ENCODE results near the gene VPS13A.
"Not testable (repeated sequence)": the region's sequence is repeated elsewhere in the genome, so short reads cannot be mapped to it uniquely, and the experiment has no call there.

VPS13A gene

GRCh38 chr9:77392328-77392727 is 215.0 kb downstream of the VPS13A start:
- Histone ChIP-seq H3K4me3 (no peak overlapping the region), H3K36me3 (replicated peaks) (no peaks in the 10 kb centered on the region; the same call in 1 of the 2 replicates), H3K9me3 (no peaks in the 10 kb centered on the region), H3K4me1 (no peaks in the 10 kb centered on the region), H3K27me3 (ENCODE audit: low read depth) (no peaks in the 10 kb centered on the region)
- in situ Hi-C loops (cut with MboI; ENCODE audit: low sequenced_read_pairs), result no loop called here
- no peak for DNase-seq (ENCODE audit: low spot score in 2 of 2)

DNA sequence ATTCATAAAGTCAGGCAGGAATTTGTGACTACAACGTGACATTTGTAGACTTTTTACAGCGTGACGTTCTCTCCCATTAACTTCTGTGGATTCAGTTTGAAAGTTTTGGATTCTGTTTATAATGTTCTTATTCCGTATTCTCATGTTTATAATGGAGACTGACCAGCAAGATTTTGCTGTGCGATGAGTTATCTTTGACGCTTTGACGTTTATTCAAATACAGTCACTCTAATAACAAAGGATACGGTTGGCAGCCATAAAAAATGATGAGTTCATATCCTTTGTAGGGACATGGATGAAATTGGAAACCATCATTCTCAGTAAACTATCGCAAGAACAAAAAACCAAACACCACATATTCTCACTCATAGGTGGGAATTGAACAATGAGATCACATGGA is 221.2 kb downstream of the VPS13A start:
- in situ Hi-C loops (cut with MboI; ENCODE audit: low sequenced_read_pairs); DNase-seq (ENCODE audit: low spot score in 2 of 2); H3K9me3 ChIP-seq; H3K27me3 ChIP-seq (ENCODE audit: low read depth); H3K36me3 ChIP-seq (replicated peaks); H3K4me3 ChIP-seq; H3K4me1 ChIP-seq: not testable (repeated sequence)

GRCh38 chr9:77399964-77400363 is 222.6 kb downstream of the VPS13A start:
- in situ Hi-C loops (cut with MboI; ENCODE audit: low sequenced_read_pairs), result no loop called here
- H3K4me1 ChIP-seq, result no peaks in the 10 kb centered on the region
- H3K9me3 ChIP-seq, result no peaks in the 10 kb centered on the region
- no peak overlapping the region for H3K4me3 ChIP-seq
- no peaks in the 10 kb centered on the region for H3K27me3 ChIP-seq (ENCODE audit: low read depth)
- no peaks in the 10 kb centered on the region for H3K36me3 ChIP-seq (replicated peaks)
- no peak for DNase-seq (ENCODE audit: low spot score in 2 of 2)

GRCh38 chr9:77402286-77402685 is 225.0 kb downstream of the VPS13A start:
- no peak for DNase-seq (ENCODE audit: low spot score in 2 of 2)
- in situ Hi-C loops (cut with MboI; ENCODE audit: low sequenced_read_pairs), result no loop called here
- Histone ChIP-seq H3K27me3 (ENCODE audit: low read depth) (no peaks in the 10 kb centered on the region), H3K4me3 (no peak overlapping the region), H3K4me1 (no peaks in the 10 kb centered on the region), H3K9me3 (no peaks in the 10 kb centered on the region), H3K36me3 (replicated peaks) (peaks cover 6% of the 10 kb centered on the region)

GRCh38 chr9:77403239-77403638 is 225.9 kb downstream of the VPS13A start:
- no peaks in the 10 kb centered on the region for H3K27me3 ChIP-seq (ENCODE audit: low read depth)
- H3K36me3 ChIP-seq (replicated peaks), result peaks cover 6% of the 10 kb centered on the region
- in situ Hi-C loops (cut with MboI; ENCODE audit: low sequenced_read_pairs), result no loop called here
- no peaks in the 10 kb centered on the region for H3K9me3 ChIP-seq
- no peak for DNase-seq (ENCODE audit: low spot score in 2 of 2)
- no peaks in the 10 kb centered on the region for H3K4me1 ChIP-seq
- no peak overlapping the region for H3K4me3 ChIP-seq

- H3K36me3 ChIP-seq (replicated peaks); H3K9me3 ChIP-seq; H3K4me1 ChIP-seq; H3K27me3 ChIP-seq (ENCODE audit: low read depth); H3K4me3 ChIP-seq; in situ Hi-C loops (cut with MboI; ENCODE audit: low sequenced_read_pairs): not testable (repeated sequence)
- DNase-seq (ENCODE audit: low spot score in 2 of 2), result peak in 1 of 2 experiments; percentile 34
These were observed 231.2 kb downstream of the VPS13A start for GRCh38 chr9:77408521-77408920.

- H3K9me3 ChIP-seq, result no peaks in the 10 kb centered on the region
- no peak overlapping the region for H3K4me3 ChIP-seq
- DNase-seq (ENCODE audit: low spot score in 2 of 2), result no peak
- in situ Hi-C loops (cut with MboI; ENCODE audit: low sequenced_read_pairs), result no loop called here
- H3K4me1 ChIP-seq, result no peaks in the 10 kb centered on the region
- no peaks in the 10 kb centered on the region for H3K36me3 ChIP-seq (replicated peaks)
- no peaks in the 10 kb centered on the region for H3K27me3 ChIP-seq (ENCODE audit: low read depth)
These were observed 240.2 kb downstream of the VPS13A start for GRCh38 chr9:77417566-77417965.

- H3K9me3 ChIP-seq, result no peaks in the 10 kb centered on the region
- H3K4me1 ChIP-seq, result no peaks in the 10 kb centered on the region
- no peak overlapping the region for H3K4me3 ChIP-seq
- no peaks in the 10 kb centered on the region for H3K27me3 ChIP-seq (ENCODE audit: low read depth)
- no peaks in the 10 kb centered on the region for H3K36me3 ChIP-seq (replicated peaks)
- no peak for DNase-seq (ENCODE audit: low spot score in 2 of 2)
- in situ Hi-C loops (cut with MboI; ENCODE audit: low sequenced_read_pairs), result no loop called here
These were observed 240.9 kb downstream of the VPS13A start for GRCh38 chr9:77418226-77418625.

DNA sequence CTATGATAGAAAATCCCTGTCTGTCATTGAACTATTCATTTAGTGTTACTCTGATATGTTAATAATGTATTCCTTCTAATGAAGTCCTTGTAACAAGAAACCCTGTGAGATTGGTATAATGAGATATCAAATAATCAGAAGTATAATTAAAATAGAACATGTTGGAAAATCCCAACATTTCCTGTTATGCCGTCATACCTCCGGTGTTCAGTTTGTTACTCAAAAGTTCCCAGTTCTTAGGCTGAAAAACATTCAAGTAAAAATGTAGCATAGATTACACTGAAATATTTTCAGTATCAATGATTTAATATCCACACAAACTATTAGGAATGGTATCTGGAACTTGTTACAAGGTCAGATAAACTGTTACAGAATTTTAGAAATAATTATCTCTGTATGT is 243.3 kb downstream of the VPS13A start:
- DNase-seq (ENCODE audit: low spot score in 2 of 2), result no peak
- no peaks in the 10 kb centered on the region for H3K36me3 ChIP-seq (replicated peaks)
- in situ Hi-C loops (cut with MboI; ENCODE audit: low sequenced_read_pairs), result no loop called here
- H3K4me3 ChIP-seq, result no peak overlapping the region
- H3K9me3 ChIP-seq, result no peaks in the 10 kb centered on the region
- H3K27me3 ChIP-seq (ENCODE audit: low read depth), result no peaks in the 10 kb centered on the region
- no peaks in the 10 kb centered on the region for H3K4me1 ChIP-seq

GRCh38 chr9:77421506-77422265 is 244.4 kb downstream of the VPS13A start:
- Histone ChIP-seq H3K27me3 (ENCODE audit: low read depth) (no peaks in the 10 kb centered on the region), H3K9me3 (no peaks in the 10 kb centered on the region), H3K36me3 (replicated peaks) (no peaks in the 10 kb centered on the region), H3K4me1 (no peaks in the 10 kb centered on the region), H3K4me3 (no peak overlapping the region)
- in situ Hi-C loops (cut with MboI; ENCODE audit: low sequenced_read_pairs), result no loop called here
- no peak for DNase-seq (ENCODE audit: low spot score in 2 of 2)

DNA sequence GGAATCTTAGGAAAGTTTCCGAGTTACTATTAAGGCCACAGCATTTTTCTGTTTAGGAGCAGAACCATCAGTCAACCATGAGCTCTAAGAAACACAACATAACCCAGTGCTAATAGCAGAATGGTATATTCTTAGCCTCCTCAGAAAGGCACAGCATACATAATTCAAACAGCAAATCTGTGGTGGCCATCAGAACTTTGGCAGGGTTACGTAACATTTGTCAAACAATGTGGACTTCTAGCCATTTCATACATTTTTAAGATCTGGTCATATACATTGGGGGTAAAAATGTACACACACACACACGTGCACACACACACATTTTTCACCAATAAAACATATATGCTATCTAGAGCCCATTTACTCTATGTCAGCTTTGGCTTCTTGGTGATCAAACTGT is 245.6 kb downstream of the VPS13A start:
- H3K4me3 ChIP-seq, result no peak overlapping the region
- no peak for DNase-seq (ENCODE audit: low spot score in 2 of 2)

DNA sequence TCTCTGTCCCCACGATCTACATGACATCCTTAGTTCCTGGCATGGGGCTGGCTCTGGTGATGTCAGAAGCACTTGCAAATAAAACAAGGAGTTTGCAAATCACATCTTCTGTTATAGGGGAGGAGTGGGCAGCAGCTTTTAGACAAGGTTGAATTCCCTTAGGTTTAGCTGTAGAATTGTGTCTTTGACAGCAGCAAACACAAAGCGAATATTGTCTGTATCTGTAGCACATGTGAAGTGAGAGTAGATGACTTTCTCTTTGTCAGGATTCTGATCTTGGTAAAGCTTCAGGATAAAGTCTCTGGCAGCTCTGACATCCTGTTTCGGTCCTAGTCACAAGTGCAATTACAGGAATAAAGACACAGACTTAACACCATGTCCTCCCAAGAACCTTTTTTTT is 246.5 kb downstream of the VPS13A start:
- no peaks in the 10 kb centered on the region; the same call in 1 of the 2 replicates for H3K4me1 ChIP-seq
- no peaks in the 10 kb centered on the region for H3K36me3 ChIP-seq (replicated peaks)
- no peak overlapping the region for H3K4me3 ChIP-seq
- H3K9me3 ChIP-seq, result no peaks in the 10 kb centered on the region
- in situ Hi-C loops (cut with MboI; ENCODE audit: low sequenced_read_pairs), result no loop called here
- DNase-seq (ENCODE audit: low spot score in 2 of 2), result no peak
- no peaks in the 10 kb centered on the region for H3K27me3 ChIP-seq (ENCODE audit: low read depth)

More for the DNA sequence above, 245.6 kb downstream of the VPS13A start:
- Histone ChIP-seq H3K9me3 (no peaks in the 10 kb centered on the region), H3K27me3 (ENCODE audit: low read depth) (no peaks in the 10 kb centered on the region), H3K4me1 (no peaks in the 10 kb centered on the region; the same call in 1 of the 2 replicates), H3K36me3 (replicated peaks) (no peaks in the 10 kb centered on the region)
- in situ Hi-C loops (cut with MboI; ENCODE audit: low sequenced_read_pairs), result no loop called here

- no peak for DNase-seq (ENCODE audit: low spot score in 2 of 2)
- in situ Hi-C loops (cut with MboI; ENCODE audit: low sequenced_read_pairs), result loop anchor here (25.0 kb wide), 1 partner anchor 687 kb away; no protein-coding TSS in a partner anchor
- Histone ChIP-seq H3K4me1 (no peaks in the 10 kb centered on the region; the same call in 1 of the 2 replicates), H3K9me3 (no peaks in the 10 kb centered on the region), H3K27me3 (ENCODE audit: low read depth) (no peaks in the 10 kb centered on the region), H3K36me3 (replicated peaks) (no peaks in the 10 kb centered on the region), H3K4me3 (no peak overlapping the region)
These were observed 247.7 kb downstream of the VPS13A start for GRCh38 chr9:77424993-77425392.

DNA sequence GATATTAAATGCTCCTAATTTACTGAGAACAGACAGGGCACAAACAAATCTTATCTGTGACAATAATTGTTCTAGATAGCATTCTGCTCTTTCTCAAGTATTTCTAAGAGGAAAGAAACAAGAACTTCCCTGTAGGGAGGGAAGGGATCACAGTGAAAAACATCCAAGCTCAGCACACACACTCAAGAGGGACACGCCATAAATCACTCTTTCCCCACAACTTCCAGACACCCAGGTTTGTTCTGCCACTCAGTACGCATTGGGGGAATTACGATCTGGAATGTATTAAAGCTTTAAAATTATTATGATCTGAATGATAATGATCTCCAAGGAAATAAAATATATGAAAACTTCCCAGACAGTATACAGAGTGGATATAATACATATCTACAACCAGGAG is 249.4 kb downstream of the VPS13A start:
- H3K36me3 ChIP-seq (replicated peaks), result no peaks in the 10 kb centered on the region
- no peak overlapping the region for H3K4me3 ChIP-seq
- no peaks in the 10 kb centered on the region for H3K9me3 ChIP-seq
- in situ Hi-C loops (cut with MboI; ENCODE audit: low sequenced_read_pairs), result loop anchor here (25.0 kb wide), 1 partner anchor 686 kb away; no protein-coding TSS in a partner anchor
- H3K27me3 ChIP-seq (ENCODE audit: low read depth), result no peaks in the 10 kb centered on the region
- no peak for DNase-seq (ENCODE audit: low spot score in 2 of 2)
- H3K4me1 ChIP-seq, result no peaks in the 10 kb centered on the region; the same call in 1 of the 2 replicates
